ENCODE data around the gene GREB1L.

The GREB1L gene

GRCh38 chr18:21496277-21496835 is 254.3 kb downstream of the GREB1L start:
- no peak for DNase-seq

- no peak for DNase-seq
Measured at GRCh38 chr18:21499997-21500396, 258.0 kb downstream of the GREB1L start.

DNA sequence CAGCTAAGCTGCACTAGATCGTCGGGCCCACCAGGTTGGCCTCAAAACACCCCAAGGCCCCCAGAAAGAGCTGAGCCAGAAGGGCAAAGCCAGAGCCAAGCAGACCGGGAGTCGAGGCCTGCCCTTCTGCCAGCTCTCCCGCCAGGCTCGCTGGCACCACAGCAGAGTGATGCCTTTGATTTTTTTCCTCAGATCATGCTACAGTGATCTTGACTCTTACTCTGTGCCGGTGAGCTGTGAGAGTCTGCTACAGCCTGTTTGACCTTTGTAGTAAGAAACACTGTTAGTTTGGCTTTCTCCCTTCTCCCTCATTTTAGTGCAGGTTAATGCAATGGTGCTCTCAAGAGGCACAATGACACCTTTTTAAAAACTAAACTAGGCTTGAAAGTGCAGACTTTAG is 260.6 kb downstream of the GREB1L start:
- no peak for DNase-seq

DNA sequence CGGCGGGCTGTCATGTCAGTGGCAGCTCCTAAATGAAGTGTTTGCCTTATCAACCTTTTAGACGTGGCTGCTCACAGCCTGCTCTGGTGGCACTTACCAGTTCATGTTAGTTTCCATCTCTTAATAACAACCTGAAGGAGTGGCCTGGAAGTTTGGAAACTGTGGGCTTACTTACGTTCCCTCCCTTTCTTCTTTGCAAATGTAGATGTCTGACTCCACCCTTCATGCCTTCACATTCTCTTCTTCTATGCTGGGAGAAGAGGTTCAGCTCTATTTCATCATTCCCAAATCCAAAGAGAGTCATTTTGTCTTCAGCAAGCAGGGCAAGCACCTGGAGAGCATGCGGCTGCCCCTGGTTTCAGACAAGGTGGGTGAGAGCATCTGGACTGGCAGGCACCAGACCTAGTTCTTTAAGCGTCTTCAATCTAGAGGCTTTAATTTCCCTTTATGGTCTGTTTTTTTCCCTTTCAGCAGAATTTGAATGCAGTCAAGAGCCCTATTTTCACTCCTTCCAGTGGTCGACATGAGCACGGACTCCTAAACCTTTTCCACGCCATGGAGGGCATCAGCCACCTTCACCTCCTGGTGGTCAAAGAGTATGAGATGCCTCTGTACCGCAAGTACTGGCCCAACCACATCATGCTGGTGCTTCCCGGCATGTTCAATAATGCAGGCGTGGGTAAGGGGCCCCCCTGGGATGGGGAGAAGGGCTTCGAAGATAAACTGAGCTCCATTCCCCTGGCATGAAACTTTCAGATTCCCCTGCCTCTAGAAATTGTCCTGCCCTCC is 266.1 kb downstream of the GREB1L start:
- DNase-seq = no peak

- DNase-seq = no peak
Measured at GRCh38 chr18:21509062-21509461, 267.0 kb downstream of the GREB1L start.

GRCh38 chr18:21513292-21513691 is 271.3 kb downstream of the GREB1L start:
- DNase-seq = no peak

DNA sequence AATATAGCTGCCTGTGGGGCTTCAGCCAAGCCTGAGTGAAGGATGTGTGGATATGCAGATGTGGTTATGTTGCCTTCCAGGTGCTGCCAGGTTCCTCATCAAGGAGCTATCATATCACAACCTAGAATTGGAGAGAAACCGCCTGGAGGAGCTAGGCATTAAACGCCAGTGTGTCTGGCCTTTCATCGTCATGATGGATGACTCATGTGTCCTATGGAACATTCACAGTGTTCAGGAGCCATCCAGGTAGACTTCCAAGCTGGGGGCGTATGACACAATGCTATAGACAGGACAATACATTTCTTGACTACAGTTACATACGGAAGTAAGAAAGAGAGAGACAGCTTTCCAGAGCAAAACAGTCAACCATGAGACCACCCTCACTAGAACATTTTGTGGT is 271.7 kb downstream of the GREB1L start:
- no peak for DNase-seq

- DNase-seq = no peak
Measured at GRCh38 chr18:21522530-21522929, 280.5 kb downstream of the GREB1L start.

GRCh38 chr18:21525916-21526315 is 283.9 kb downstream of the GREB1L start:
- DNase-seq = no peak

GRCh38 chr18:21526463-21526862 is 284.4 kb downstream of the GREB1L start:
- DNase-seq = no peak

DNA sequence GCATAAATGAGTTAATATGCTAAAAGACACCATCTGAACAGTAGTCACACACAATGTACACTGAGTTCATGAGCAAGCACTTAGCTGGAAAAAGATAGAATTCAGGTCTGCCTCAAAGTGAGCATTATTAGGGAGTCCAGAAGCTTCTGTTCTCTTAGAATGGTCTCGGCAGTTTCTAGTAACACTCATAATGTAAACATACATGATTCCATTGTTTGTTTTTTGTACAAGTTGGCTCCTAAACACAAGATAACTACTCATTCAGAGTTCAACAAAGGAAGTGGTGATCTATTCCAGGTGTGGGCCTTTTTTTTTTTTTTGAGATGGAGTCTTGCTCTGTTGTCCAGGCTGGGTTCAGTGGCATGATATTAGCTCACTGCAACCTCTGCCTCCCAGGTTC is 292.3 kb downstream of the GREB1L start:
- no peak for DNase-seq

DNA sequence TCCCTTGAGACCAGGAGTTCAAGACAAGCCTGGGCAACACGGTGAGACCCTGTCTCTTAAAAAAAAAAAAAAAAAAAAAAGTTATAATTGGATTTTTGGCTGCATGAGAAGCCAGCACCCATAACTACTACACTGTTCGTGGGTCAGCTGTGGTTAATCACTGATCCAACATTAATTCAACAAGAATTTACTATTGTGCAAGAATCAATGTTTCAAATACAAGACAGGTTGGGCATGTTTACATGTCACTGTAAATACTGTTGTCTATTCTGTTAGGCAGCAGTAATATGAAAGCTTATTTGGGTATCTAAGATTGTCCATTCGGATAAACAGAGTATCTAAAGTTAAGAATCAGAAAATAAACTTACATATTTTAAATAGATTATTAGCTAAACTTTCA is 296.2 kb downstream of the GREB1L start:
- DNase-seq = no peak

DNA sequence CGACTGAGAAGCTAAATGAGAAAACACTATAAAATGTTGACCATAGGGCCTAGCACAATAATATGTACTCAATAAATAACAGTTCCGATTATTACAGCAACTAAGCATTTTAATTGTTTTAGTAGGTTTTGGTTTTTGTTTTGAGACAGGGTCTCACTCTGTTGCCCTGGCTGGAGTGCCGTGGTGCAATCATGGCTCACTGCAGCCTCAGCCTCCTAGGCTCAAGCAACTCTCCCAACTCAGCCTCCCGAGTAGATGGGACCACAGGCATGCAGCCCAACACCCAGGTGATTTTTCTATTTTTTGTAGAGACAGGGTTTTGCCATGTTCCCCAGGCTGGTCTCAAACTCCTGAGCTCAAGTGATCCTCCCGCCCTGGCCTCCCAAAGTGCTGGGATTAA is 304.4 kb downstream of the GREB1L start:
- no peak for DNase-seq

DNA sequence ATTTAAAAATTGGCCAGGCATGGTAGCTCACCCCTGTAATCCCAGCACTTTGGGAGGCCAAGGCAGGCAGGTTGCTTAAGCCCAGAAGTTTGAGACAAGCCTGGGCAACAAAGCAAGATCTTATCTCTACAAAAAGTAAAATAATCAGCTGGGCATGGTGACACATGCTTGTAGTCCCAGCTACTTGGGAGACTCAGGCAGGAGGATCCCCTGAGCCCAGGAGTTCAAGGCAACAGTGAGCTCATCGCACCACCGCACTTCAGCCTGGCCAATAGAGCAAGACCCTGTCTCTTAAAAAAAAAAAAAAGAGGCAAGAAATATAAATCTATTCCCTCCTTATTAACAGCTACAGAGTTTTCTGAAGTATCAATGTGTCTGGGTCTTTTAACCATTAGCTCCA is 306.6 kb downstream of the GREB1L start:
- no peak for DNase-seq

- DNase-seq = no peak
Measured at GRCh38 chr18:21550510-21550970, 308.5 kb downstream of the GREB1L start.

DNA sequence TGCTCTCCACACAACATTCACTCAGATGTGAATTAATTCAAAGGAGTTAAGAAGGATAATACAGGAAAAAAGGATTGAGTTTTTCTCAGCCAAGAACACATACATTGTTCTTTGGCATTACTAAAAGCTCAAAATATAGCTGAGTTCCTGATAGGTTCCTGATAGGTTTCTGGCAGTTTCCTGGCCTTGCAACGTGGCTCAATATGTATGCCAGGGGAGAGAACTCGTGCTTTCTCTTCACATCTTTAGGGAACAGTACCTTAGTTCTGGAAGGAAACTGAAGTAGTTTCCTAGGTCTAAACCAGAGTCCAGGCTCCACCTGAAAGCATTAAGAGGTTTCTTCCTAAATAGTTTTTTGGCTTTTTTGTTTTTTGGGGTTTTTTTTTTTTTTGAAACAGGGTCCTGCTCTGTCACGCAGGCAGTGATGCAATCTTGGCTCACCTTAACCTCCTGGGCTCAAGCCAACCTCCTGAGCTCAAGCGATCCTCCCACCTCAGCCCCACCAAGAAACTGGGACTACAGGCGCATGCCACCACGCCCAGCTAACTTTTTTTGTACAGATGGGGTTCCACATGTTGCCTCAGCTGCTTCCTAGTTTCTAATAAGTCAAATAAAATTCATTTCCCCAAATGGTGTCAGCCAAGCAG is 315.7 kb downstream of the GREB1L start:
- no peak for DNase-seq

GRCh38 chr18:21559195-21559594 is 317.2 kb downstream of the GREB1L start:
- DNase-seq = no peak

DNA sequence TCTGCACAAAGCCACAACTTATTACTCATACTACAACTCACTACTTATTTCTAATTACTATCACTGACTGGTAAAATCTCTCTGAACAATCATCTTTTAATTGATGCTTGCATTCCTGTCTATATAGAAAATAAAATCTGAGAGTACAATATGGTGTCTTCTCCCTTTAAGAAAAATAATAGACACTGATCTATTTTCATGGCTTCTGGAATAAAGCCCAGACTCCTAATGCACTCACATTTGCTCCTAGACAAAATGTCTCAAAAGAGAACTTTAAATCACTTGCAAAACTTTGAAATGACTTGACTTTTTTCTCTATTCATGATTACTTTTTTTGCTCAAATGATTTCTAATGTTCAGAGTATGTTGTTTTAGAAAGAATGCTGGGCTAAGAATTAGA is 329.7 kb downstream of the GREB1L start:
- no peak for DNase-seq
